ENCODE measurements around the gene OSTC.
"Not testable (repeated sequence)": the region's sequence is repeated elsewhere in the genome, so short reads cannot be mapped to it uniquely, and the experiment has no call there.

The OSTC gene

GRCh38 chr4:108685036-108685686 lies 34.8 kb downstream of the OSTC start:
- Mint-ChIP-seq H3K9me3 (no peaks in the 10 kb centered on the region), H3K4me3 (no peak overlapping the region), H3K27ac (no peak overlapping the region), H3K4me1 (ENCODE audit: low read depth) (peaks cover 2% of the 10 kb centered on the region), H3K36me3 (ENCODE audit: low read depth) (no peaks in the 10 kb centered on the region), H3K27me3 (ENCODE audit: low read depth) (peaks cover 4% of the 10 kb centered on the region)
- no peak for DNase-seq (ENCODE audit: low spot score)

GRCh38 chr4:108690738-108691137 lies 40.3 kb downstream of the OSTC start:
- H3K4me1 Mint-ChIP-seq (ENCODE audit: low read depth), result peaks cover 2% of the 10 kb centered on the region
- H3K36me3 Mint-ChIP-seq (ENCODE audit: low read depth), result no peaks in the 10 kb centered on the region
- no peak overlapping the region for H3K27ac Mint-ChIP-seq
- no peak for DNase-seq (ENCODE audit: low spot score)
- no peak overlapping the region for H3K4me3 Mint-ChIP-seq
- peaks cover 4% of the 10 kb centered on the region for H3K27me3 Mint-ChIP-seq (ENCODE audit: low read depth)
- no peaks in the 10 kb centered on the region for H3K9me3 Mint-ChIP-seq

- no peaks in the 10 kb centered on the region for H3K9me3 Mint-ChIP-seq
- H3K27me3 Mint-ChIP-seq (ENCODE audit: low read depth), result no peaks in the 10 kb centered on the region
- H3K27ac Mint-ChIP-seq, result no peak overlapping the region
- H3K4me1 Mint-ChIP-seq (ENCODE audit: low read depth), result no peaks in the 10 kb centered on the region
- H3K4me3 Mint-ChIP-seq, result no peak overlapping the region
- no peaks in the 10 kb centered on the region for H3K36me3 Mint-ChIP-seq (ENCODE audit: low read depth)
- DNase-seq (ENCODE audit: low spot score), result no peak
These were observed 42.8 kb downstream of the OSTC start for GRCh38 chr4:108693211-108693610.

GRCh38 chr4:108693819-108694218 lies 43.4 kb downstream of the OSTC start:
- Mint-ChIP-seq H3K27ac (no peak overlapping the region), H3K4me1 (ENCODE audit: low read depth) (no peaks in the 10 kb centered on the region), H3K9me3 (no peaks in the 10 kb centered on the region), H3K36me3 (ENCODE audit: low read depth) (no peaks in the 10 kb centered on the region), H3K27me3 (ENCODE audit: low read depth) (no peaks in the 10 kb centered on the region), H3K4me3 (no peak overlapping the region)
- DNase-seq (ENCODE audit: low spot score), result no peak

GRCh38 chr4:108694423-108694822 lies 44.0 kb downstream of the OSTC start:
- no peak overlapping the region for H3K27ac Mint-ChIP-seq

GRCh38 chr4:108695062-108695461 lies 44.7 kb downstream of the OSTC start:
- no peaks in the 10 kb centered on the region for H3K27me3 Mint-ChIP-seq (ENCODE audit: low read depth)
- no peaks in the 10 kb centered on the region for H3K36me3 Mint-ChIP-seq (ENCODE audit: low read depth)
- no peak for DNase-seq (ENCODE audit: low spot score)
- H3K4me3 Mint-ChIP-seq, result no peak overlapping the region
- H3K27ac Mint-ChIP-seq, result no peak overlapping the region
- H3K4me1 Mint-ChIP-seq (ENCODE audit: low read depth), result no peaks in the 10 kb centered on the region
- H3K9me3 Mint-ChIP-seq, result no peaks in the 10 kb centered on the region

More at GRCh38 chr4:108694423-108694822, 44.0 kb downstream of the OSTC start:
- H3K36me3 Mint-ChIP-seq (ENCODE audit: low read depth), result no peaks in the 10 kb centered on the region
- no peaks in the 10 kb centered on the region for H3K9me3 Mint-ChIP-seq
- DNase-seq (ENCODE audit: low spot score), result no peak
- H3K4me1 Mint-ChIP-seq (ENCODE audit: low read depth), result no peaks in the 10 kb centered on the region
- no peak overlapping the region for H3K4me3 Mint-ChIP-seq
- no peaks in the 10 kb centered on the region for H3K27me3 Mint-ChIP-seq (ENCODE audit: low read depth)

- DNase-seq (ENCODE audit: low spot score), result no peak
- no peaks in the 10 kb centered on the region for H3K36me3 Mint-ChIP-seq (ENCODE audit: low read depth)
- H3K27ac Mint-ChIP-seq, result no peak overlapping the region
- H3K4me1 Mint-ChIP-seq (ENCODE audit: low read depth), result no peaks in the 10 kb centered on the region
- no peaks in the 10 kb centered on the region for H3K9me3 Mint-ChIP-seq
- H3K27me3 Mint-ChIP-seq (ENCODE audit: low read depth), result no peaks in the 10 kb centered on the region
- no peak overlapping the region for H3K4me3 Mint-ChIP-seq
These were observed 45.8 kb downstream of the OSTC start for GRCh38 chr4:108696160-108696559.

- H3K27ac Mint-ChIP-seq, result no peak overlapping the region
These were observed 49.8 kb downstream of the OSTC start for GRCh38 chr4:108700081-108700757.

GRCh38 chr4:108702960-108703359 lies 52.6 kb downstream of the OSTC start:
- no peak overlapping the region for H3K4me3 Mint-ChIP-seq
- peaks cover 2% of the 10 kb centered on the region for H3K27me3 Mint-ChIP-seq (ENCODE audit: low read depth)
- no peaks in the 10 kb centered on the region for H3K9me3 Mint-ChIP-seq
- no peak overlapping the region for H3K27ac Mint-ChIP-seq
- H3K36me3 Mint-ChIP-seq (ENCODE audit: low read depth), result no peaks in the 10 kb centered on the region
- peaks cover 11% of the 10 kb centered on the region for H3K4me1 Mint-ChIP-seq (ENCODE audit: low read depth)
- no peak for DNase-seq (ENCODE audit: low spot score)

More at GRCh38 chr4:108700081-108700757, 49.8 kb downstream of the OSTC start:
- H3K36me3 Mint-ChIP-seq (ENCODE audit: low read depth), result no peaks in the 10 kb centered on the region
- H3K27me3 Mint-ChIP-seq (ENCODE audit: low read depth), result peaks cover 2% of the 10 kb centered on the region
- H3K4me1 Mint-ChIP-seq (ENCODE audit: low read depth), result peaks cover 11% of the 10 kb centered on the region
- H3K9me3 Mint-ChIP-seq, result no peaks in the 10 kb centered on the region
- no peak overlapping the region for H3K4me3 Mint-ChIP-seq
- no peak for DNase-seq (ENCODE audit: low spot score)

- H3K4me3 Mint-ChIP-seq, result no peak overlapping the region
- H3K9me3 Mint-ChIP-seq, result no peaks in the 10 kb centered on the region
- peaks cover 11% of the 10 kb centered on the region for H3K4me1 Mint-ChIP-seq (ENCODE audit: low read depth)
- no peak overlapping the region for H3K27ac Mint-ChIP-seq
- DNase-seq (ENCODE audit: low spot score), result no peak
- H3K27me3 Mint-ChIP-seq (ENCODE audit: low read depth), result peaks cover 2% of the 10 kb centered on the region
- no peaks in the 10 kb centered on the region for H3K36me3 Mint-ChIP-seq (ENCODE audit: low read depth)
These were observed 53.0 kb downstream of the OSTC start for GRCh38 chr4:108703370-108703769.

- peaks cover 11% of the 10 kb centered on the region for H3K4me1 Mint-ChIP-seq (ENCODE audit: low read depth)
- H3K9me3 Mint-ChIP-seq, result no peaks in the 10 kb centered on the region
- peaks cover 2% of the 10 kb centered on the region for H3K27me3 Mint-ChIP-seq (ENCODE audit: low read depth)
- DNase-seq (ENCODE audit: low spot score), result no peak
- H3K27ac Mint-ChIP-seq, result no peak overlapping the region
- H3K4me3 Mint-ChIP-seq, result no peak overlapping the region
- H3K36me3 Mint-ChIP-seq (ENCODE audit: low read depth), result no peaks in the 10 kb centered on the region
These were observed 53.6 kb downstream of the OSTC start for GRCh38 chr4:108703966-108704365.

- Mint-ChIP-seq H3K9me3 (no peaks in the 10 kb centered on the region), H3K36me3 (ENCODE audit: low read depth) (no peaks in the 10 kb centered on the region), H3K27me3 (ENCODE audit: low read depth) (peaks cover 4% of the 10 kb centered on the region), H3K4me3 (no peak overlapping the region), H3K27ac (no peak overlapping the region), H3K4me1 (ENCODE audit: low read depth) (peaks cover 11% of the 10 kb centered on the region)
- DNase-seq (ENCODE audit: low spot score), result no peak
These were observed 55.9 kb downstream of the OSTC start for GRCh38 chr4:108706289-108706688.

- H3K9me3 Mint-ChIP-seq, result no peaks in the 10 kb centered on the region
- DNase-seq (ENCODE audit: low spot score), result no peak
- no peaks in the 10 kb centered on the region for H3K4me1 Mint-ChIP-seq (ENCODE audit: low read depth)
- no peaks in the 10 kb centered on the region for H3K36me3 Mint-ChIP-seq (ENCODE audit: low read depth)
- peaks cover 4% of the 10 kb centered on the region for H3K27me3 Mint-ChIP-seq (ENCODE audit: low read depth)
- no peak overlapping the region for H3K4me3 Mint-ChIP-seq
- H3K27ac Mint-ChIP-seq, result no peak overlapping the region
These were observed 58.8 kb downstream of the OSTC start for GRCh38 chr4:108709234-108709633.

- no peak for DNase-seq (ENCODE audit: low spot score)
- Mint-ChIP-seq H3K4me3 (no peak overlapping the region), H3K4me1 (ENCODE audit: low read depth) (no peaks in the 10 kb centered on the region), H3K9me3 (no peaks in the 10 kb centered on the region), H3K27ac (no peak overlapping the region), H3K36me3 (ENCODE audit: low read depth) (no peaks in the 10 kb centered on the region), H3K27me3 (ENCODE audit: low read depth) (peaks cover 3% of the 10 kb centered on the region)
These were observed 59.3 kb downstream of the OSTC start for GRCh38 chr4:108709722-108710121.

GRCh38 chr4:108710578-108710977 lies 60.2 kb downstream of the OSTC start:
- not testable (repeated sequence) for H3K4me3 Mint-ChIP-seq; H3K27ac Mint-ChIP-seq; H3K9me3 Mint-ChIP-seq; H3K27me3 Mint-ChIP-seq (ENCODE audit: low read depth); DNase-seq (ENCODE audit: low spot score); H3K36me3 Mint-ChIP-seq (ENCODE audit: low read depth); H3K4me1 Mint-ChIP-seq (ENCODE audit: low read depth)

Data from T-helper 2 cell treated with Interferon-gamma antibody and Interleukin-4, amounts not matched to agents 5 μg/mL and 100 μg/mL, for 36 hours (primary cell).